BLaER1 (cell line): ENCODE results near the gene KCMF1.

Experiments
- H3K27ac ChIP-seq: shearing (Covaris generic); formaldehyde crosslinking; 2 replicates; pipeline ENCODE4 v1.8.1; 2022
- H3K27me3 ChIP-seq: shearing (Covaris generic); formaldehyde crosslinking; 2 replicates; pipeline ENCODE4 v1.8.1; 2022
- H3K36me3 ChIP-seq: shearing (Covaris generic); formaldehyde crosslinking; 2 replicates; pipeline ENCODE4 v1.8.1; 2022
- H3K4me1 ChIP-seq: shearing (Covaris generic); formaldehyde crosslinking; 2 replicates; pipeline ENCODE4 v1.8.1; 2022
- H3K4me2 ChIP-seq: shearing (Covaris generic); formaldehyde crosslinking; 2 replicates; pipeline ENCODE4 v1.8.1; 2022
- H3K4me3 ChIP-seq: shearing (Covaris generic); formaldehyde crosslinking; 2 replicates; pipeline ENCODE4 v1.8.1; 2022
- H3K9ac ChIP-seq: shearing (Covaris generic); formaldehyde crosslinking; 2 replicates; pipeline ENCODE4 v1.8.1; 2022
- H3K9me3 ChIP-seq: shearing (Covaris generic); formaldehyde crosslinking; 2 replicates; pipeline ENCODE4 v1.8.1; 2022
- H4K20me1 ChIP-seq: shearing (Covaris generic); formaldehyde crosslinking; 2 replicates; pipeline ENCODE4 v1.8.1; 2022
- Cebpa-rat ChIP-seq: shearing (Covaris generic); IDR thresholded peaks from 2 replicates; pipeline ENCODE4 v1.8.1; 2022

The KCMF1 gene

GRCh38 chr2:85071096-85071495, 100.1 kb downstream of the KCMF1 start:
- Histone ChIP-seq H3K36me3 (no peaks in the 10 kb centered on the region), H3K4me2 (no peak overlapping the region), H4K20me1 (no peaks in the 10 kb centered on the region), H3K27ac (no peak overlapping the region), H3K4me1 (no peaks in the 10 kb centered on the region), H3K9ac (no peak overlapping the region), H3K9me3 (no peaks in the 10 kb centered on the region), H3K27me3 (no peaks in the 10 kb centered on the region), H3K4me3 (no peak overlapping the region)
- TF ChIP-seq Cebpa-rat: no peak

GRCh38 chr2:85073033-85073432, 102.1 kb downstream of the KCMF1 start:
- no peaks in the 10 kb centered on the region for H3K27me3 ChIP-seq
- no peak overlapping the region for H3K4me2 ChIP-seq
- H3K27ac ChIP-seq: no peak overlapping the region
- no peak for TF ChIP-seq Cebpa-rat
- no peaks in the 10 kb centered on the region for H4K20me1 ChIP-seq
- H3K9me3 ChIP-seq: no peaks in the 10 kb centered on the region
- no peak overlapping the region for H3K4me3 ChIP-seq
- H3K36me3 ChIP-seq: no peaks in the 10 kb centered on the region
- no peak overlapping the region for H3K9ac ChIP-seq
- peaks cover 15% of the 10 kb centered on the region for H3K4me1 ChIP-seq

GRCh38 chr2:85076618-85077274, 105.8 kb downstream of the KCMF1 start:
- Histone ChIP-seq H3K9ac (no peak overlapping the region), H3K27ac (0 out of 2 replicates have a peak overlapping the region, but pooled peaks have one; percentile 15), H4K20me1 (no peaks in the 10 kb centered on the region), H3K4me3 (no peak overlapping the region), H3K9me3 (peaks cover 12% of the 10 kb centered on the region), H3K4me1 (peaks cover 39% of the 10 kb centered on the region), H3K27me3 (no peaks in the 10 kb centered on the region), H3K36me3 (no peaks in the 10 kb centered on the region), H3K4me2 (peak overlapping the region; percentile 54)
- TF ChIP-seq Cebpa-rat: no peak

DNA sequence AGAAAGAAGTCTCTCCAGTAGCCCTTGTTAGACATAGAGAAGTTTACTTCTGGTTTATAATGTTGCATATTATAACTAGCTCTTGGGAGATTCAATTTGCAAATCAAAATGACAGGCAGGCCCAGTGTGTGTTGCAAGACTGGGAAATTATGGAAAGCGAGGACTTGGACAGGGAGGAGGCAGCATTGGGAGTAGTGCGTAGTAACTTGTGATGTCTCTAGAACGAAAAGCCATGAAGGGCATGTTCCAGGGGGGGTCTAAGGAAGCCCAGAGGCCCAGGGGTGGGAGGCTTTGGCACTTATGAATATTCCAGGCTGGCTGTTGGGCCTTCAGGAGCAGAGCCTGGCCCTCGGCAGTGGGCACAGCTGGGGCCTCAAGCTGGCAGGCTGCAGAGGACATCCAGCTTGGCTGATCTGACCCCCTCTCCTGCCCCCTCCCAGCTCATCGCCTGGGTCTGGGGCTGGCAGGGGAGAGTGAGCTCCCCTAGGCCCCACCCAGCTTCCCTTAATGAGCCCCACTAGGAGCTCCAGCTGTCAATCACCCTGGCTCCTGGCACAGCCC, 107.0 kb downstream of the KCMF1 start:
- Histone ChIP-seq H4K20me1 (no peaks in the 10 kb centered on the region), H3K4me1 (peaks cover 41% of the 10 kb centered on the region), H3K9ac (no peak overlapping the region), H3K36me3 (no peaks in the 10 kb centered on the region; the same call in 1 of the 2 replicates), H3K4me3 (no peak overlapping the region), H3K9me3 (peaks cover 22% of the 10 kb centered on the region), H3K27me3 (no peaks in the 10 kb centered on the region), H3K27ac (no peak overlapping the region), H3K4me2 (peak overlapping the region; percentile 24; the same call in 1 of the 2 replicates)
- TF ChIP-seq Cebpa-rat: no peak

DNA sequence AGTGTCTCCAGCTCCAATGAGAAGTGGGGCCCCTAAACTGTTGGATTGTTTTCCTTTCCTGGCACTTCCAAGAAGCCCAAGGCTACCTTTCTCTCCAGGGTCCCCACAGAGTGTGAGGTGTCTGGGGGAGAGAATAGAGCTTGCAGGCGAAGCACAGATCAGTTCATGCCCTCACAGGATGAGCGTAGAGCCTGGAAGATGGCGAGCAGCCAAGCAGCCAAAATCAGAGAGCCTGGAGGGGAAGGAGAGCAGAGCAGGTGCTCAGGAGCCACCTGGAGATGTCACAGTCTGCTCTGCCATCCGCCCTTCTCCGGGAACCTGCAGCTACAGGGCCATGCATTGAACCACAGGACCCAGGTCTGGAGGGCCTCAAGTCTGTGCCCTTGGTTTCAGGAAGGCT, 107.6 kb downstream of the KCMF1 start:
- peaks cover 27% of the 10 kb centered on the region for H3K9me3 ChIP-seq
- no peak overlapping the region for H3K27ac ChIP-seq
- TF ChIP-seq Cebpa-rat: no peak
- no peak overlapping the region for H3K9ac ChIP-seq
- no peaks in the 10 kb centered on the region for H4K20me1 ChIP-seq
- H3K4me2 ChIP-seq: peak overlapping the region; percentile 24; the same call in 1 of the 2 replicates
- no peaks in the 10 kb centered on the region for H3K27me3 ChIP-seq
- no peaks in the 10 kb centered on the region; the same call in 1 of the 2 replicates for H3K36me3 ChIP-seq
- H3K4me1 ChIP-seq: peaks cover 41% of the 10 kb centered on the region
- H3K4me3 ChIP-seq: no peak overlapping the region

GRCh38 chr2:85083092-85083491, 112.1 kb downstream of the KCMF1 start:
- H3K27ac ChIP-seq: no peak overlapping the region
- H3K9ac ChIP-seq: no peak overlapping the region
- no peak overlapping the region for H3K4me2 ChIP-seq
- peaks cover 27% of the 10 kb centered on the region for H3K9me3 ChIP-seq
- no peak overlapping the region for H3K4me3 ChIP-seq
- no peaks in the 10 kb centered on the region for H4K20me1 ChIP-seq
- TF ChIP-seq Cebpa-rat: no peak
- no peaks in the 10 kb centered on the region for H3K27me3 ChIP-seq
- H3K36me3 ChIP-seq: no peaks in the 10 kb centered on the region; the same call in 1 of the 2 replicates
- H3K4me1 ChIP-seq: peaks cover 25% of the 10 kb centered on the region

GRCh38 chr2:85085563-85085962, 114.6 kb downstream of the KCMF1 start:
- Histone ChIP-seq H3K4me3 (no peak overlapping the region), H3K36me3 (no peaks in the 10 kb centered on the region; the same call in 1 of the 2 replicates), H3K27me3 (no peaks in the 10 kb centered on the region), H3K9me3 (peaks cover 21% of the 10 kb centered on the region), H3K4me2 (no peak overlapping the region), H3K4me1 (peaks cover 33% of the 10 kb centered on the region), H4K20me1 (no peaks in the 10 kb centered on the region), H3K27ac (no peak overlapping the region), H3K9ac (no peak overlapping the region)
- TF ChIP-seq Cebpa-rat: no peak

GRCh38 chr2:85087541-85087940, 116.6 kb downstream of the KCMF1 start:
- H3K4me1 ChIP-seq: peaks cover 30% of the 10 kb centered on the region
- no peak overlapping the region for H3K9ac ChIP-seq
- no peaks in the 10 kb centered on the region for H4K20me1 ChIP-seq
- H3K27me3 ChIP-seq: no peaks in the 10 kb centered on the region
- H3K36me3 ChIP-seq: no peaks in the 10 kb centered on the region
- H3K4me3 ChIP-seq: no peak overlapping the region
- no peak overlapping the region for H3K4me2 ChIP-seq
- no peak overlapping the region for H3K27ac ChIP-seq
- H3K9me3 ChIP-seq: peaks cover 8% of the 10 kb centered on the region; the same call in 1 of the 2 replicates
- TF ChIP-seq Cebpa-rat: no peak

DNA sequence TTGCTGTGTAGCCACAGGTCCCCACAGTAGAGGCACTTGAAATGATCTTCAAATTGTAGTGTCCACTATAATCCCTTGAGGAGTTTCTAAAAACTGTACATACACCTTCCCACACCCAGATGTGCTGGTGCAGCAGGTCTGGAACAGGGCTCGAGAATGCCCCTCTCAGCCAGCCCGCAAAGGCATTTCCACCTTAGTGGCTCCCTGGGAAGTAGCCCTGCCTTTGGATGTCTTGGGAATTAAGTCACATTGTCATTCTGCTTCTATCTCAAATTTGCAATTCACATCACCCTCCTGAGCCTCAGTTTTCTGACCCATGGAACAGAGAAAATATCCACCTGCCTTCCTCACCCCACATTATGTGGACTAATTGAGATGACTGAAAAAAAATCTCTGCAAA, 118.0 kb downstream of the KCMF1 start:
- no peaks in the 10 kb centered on the region for H3K27me3 ChIP-seq
- H3K36me3 ChIP-seq: no peaks in the 10 kb centered on the region
- H3K9ac ChIP-seq: no peak overlapping the region
- peak overlapping the region; percentile 73 for H3K4me2 ChIP-seq
- peaks cover 30% of the 10 kb centered on the region for H3K4me1 ChIP-seq
- TF ChIP-seq Cebpa-rat: no peak
- H3K27ac ChIP-seq: 0 out of 2 replicates have a peak overlapping the region, but pooled peaks have one; percentile 13
- no peak overlapping the region for H3K4me3 ChIP-seq
- no peaks in the 10 kb centered on the region for H3K9me3 ChIP-seq
- no peaks in the 10 kb centered on the region for H4K20me1 ChIP-seq

GRCh38 chr2:85089585-85089984, 118.6 kb downstream of the KCMF1 start:
- Histone ChIP-seq H3K4me3 (no peak overlapping the region), H3K36me3 (no peaks in the 10 kb centered on the region), H3K27ac (0 out of 2 replicates have a peak overlapping the region, but pooled peaks have one; percentile 13), H3K4me2 (peak overlapping the region; percentile 73), H4K20me1 (no peaks in the 10 kb centered on the region), H3K9ac (no peak overlapping the region), H3K9me3 (peaks cover 3% of the 10 kb centered on the region; the same call in 1 of the 2 replicates), H3K4me1 (peaks cover 30% of the 10 kb centered on the region), H3K27me3 (no peaks in the 10 kb centered on the region)
- TF ChIP-seq Cebpa-rat: no peak
